ES-I3 (cell line): Measurements from ENCODE around the gene C16orf78.

Experiments
- H3K36me3 ChIP-seq: 2 replicates; pipeline ENCODE4 v1.6.1; 2013; ENCODE audit warnings: mild to moderate bottlenecking, low read length, control low read depth, moderate library complexity; ENCODE audit not compliant: insufficient read depth
- H3K4me1 ChIP-seq: 2 replicates; pipeline ENCODE4 v1.6.1; 2013; ENCODE audit warnings: mild to moderate bottlenecking, control low read depth, low read length; ENCODE audit not compliant: insufficient read depth
- H3K9ac ChIP-seq: 2 replicates; pipeline ENCODE4 v1.6.1; 2013; ENCODE audit warnings: low read depth, mild to moderate bottlenecking, low read length, moderate library complexity
- H3K9me3 ChIP-seq: 2 replicates; pipeline ENCODE4 v1.6.1; 2013; ENCODE audit warnings: mild to moderate bottlenecking, low read length, moderate library complexity; ENCODE audit not compliant: control insufficient read depth, insufficient read depth

Gene C16orf78

GRCh38 chr16:49440156-49441065, 66.8 kb downstream of the C16orf78 start:
- Histone ChIP-seq H3K4me1 (peaks cover 20% of the 10 kb centered on the region), H3K9ac (no peak overlapping the region), H3K9me3 (no peaks in the 10 kb centered on the region), H3K36me3 (no peaks in the 10 kb centered on the region)

GRCh38 chr16:49441366-49441780, 67.8 kb downstream of the C16orf78 start:
- peaks cover 20% of the 10 kb centered on the region for H3K4me1 ChIP-seq
- H3K36me3 ChIP-seq, result no peaks in the 10 kb centered on the region
- H3K9ac ChIP-seq, result no peak overlapping the region
- no peaks in the 10 kb centered on the region for H3K9me3 ChIP-seq

GRCh38 chr16:49442805-49443204, 69.2 kb downstream of the C16orf78 start:
- no peak overlapping the region for H3K9ac ChIP-seq
- H3K4me1 ChIP-seq, result peaks cover 20% of the 10 kb centered on the region
- no peaks in the 10 kb centered on the region for H3K9me3 ChIP-seq
- no peaks in the 10 kb centered on the region for H3K36me3 ChIP-seq

GRCh38 chr16:49443576-49443975, 70.0 kb downstream of the C16orf78 start:
- Histone ChIP-seq H3K9me3 (no peaks in the 10 kb centered on the region), H3K4me1 (peaks cover 20% of the 10 kb centered on the region), H3K36me3 (no peaks in the 10 kb centered on the region), H3K9ac (no peak overlapping the region)

GRCh38 chr16:49446805-49447204, 73.2 kb downstream of the C16orf78 start:
- peaks cover 10% of the 10 kb centered on the region; the same call in 1 of the 2 replicates for H3K4me1 ChIP-seq
- H3K9ac ChIP-seq, result no peak overlapping the region
- H3K36me3 ChIP-seq, result no peaks in the 10 kb centered on the region
- H3K9me3 ChIP-seq, result no peaks in the 10 kb centered on the region
